Lung (tissue), 12 donors: ENCODE measurements around the gene MROH8. TPM values are rescaled to one million over a fixed set of nuclear protein-coding genes. Genes with fewer than 3 reads are reported as not detected.

Experiments
- ATAC-seq: fragments of 200-7000 bp; cut with Tn5 transposase; one replicate; pipeline ENCODE4 v1.9.1; 2020; ENCODE audit warnings: moderate number of reproducible peaks; ENCODE audit not compliant: insufficient read depth, low FRiP score
- DNase-seq, 3 donors: peaks; one replicate each; pipeline ENCODE4 v3.0.0-alpha.2; 2013 to 2017
- H3K27ac ChIP-seq, 2 donors: one replicate each; pipeline ENCODE4 v1.5.1; 2013; ENCODE audit warnings: mild to moderate bottlenecking in 2 of 2, moderate library complexity in 2 of 2, control low read depth in 1 of 2, inconsistent platforms in 1 of 2, low read depth in 1 of 2, low read length in 1 of 2
- H3K27me3 ChIP-seq, 3 donors: one replicate each; pipeline ENCODE4 v1.5.1; 2013; ENCODE audit warnings: low read length in 2 of 3; ENCODE audit not compliant: control insufficient read depth in 3 of 3, insufficient read depth in 3 of 3
- H3K36me3 ChIP-seq, 4 donors: one replicate each; pipeline ENCODE4 v1.5.1; 2013; ENCODE audit warnings: low read length in 4 of 4, mild to moderate bottlenecking in 1 of 4, moderate library complexity in 1 of 4; ENCODE audit not compliant: control insufficient read depth in 4 of 4, insufficient read depth in 4 of 4
- H3K4me1 ChIP-seq, 5 donors: one replicate each; pipeline ENCODE4 v1.5.1; 2013; ENCODE audit warnings: low read length in 5 of 5, mild to moderate bottlenecking in 2 of 5, moderate library complexity in 1 of 5; ENCODE audit not compliant: control insufficient read depth in 5 of 5, insufficient read depth in 5 of 5
- H3K4me3 ChIP-seq: one replicate; pipeline ENCODE4 v1.5.1; 2013; ENCODE audit warnings: mild to moderate bottlenecking, control low read depth, moderate library complexity
- H3K9ac ChIP-seq, 2 donors: one replicate each; pipeline ENCODE4 v1.5.1; 2013; ENCODE audit warnings: low read length in 2 of 2, control low read depth in 1 of 2; ENCODE audit not compliant: insufficient read depth in 1 of 2
- H3K9me3 ChIP-seq, 4 donors: one replicate each; pipeline ENCODE4 v1.5.1; 2013; ENCODE audit warnings: low read length in 3 of 4, mild to moderate bottlenecking in 1 of 4, moderate library complexity in 1 of 4; ENCODE audit not compliant: control insufficient read depth in 4 of 4, insufficient read depth in 3 of 4
- CTCF ChIP-seq: IDR thresholded peaks from 2 replicates; pipeline ENCODE4 v1.5.1; 2012; ENCODE audit warnings: mild to moderate bottlenecking; ENCODE audit errors: control extremely low read depth, extremely low read depth
- WGBS, 2 donors: extraction: QIAGEN DNeasy Blood & Tissue Kit; methylation state at CpG; one replicate each; pipeline ENCODE4 v1.1.7; 2013; 5-methylcytosine and 5-hydroxymethylcytosine counted together
- polyA plus RNA-seq, 2 donors: library from polyadenylated mRNA; stranded (reverse); fragments of 200-250 nt; gene quantifications; one replicate each; pipeline ENCODE4 v1.2.1, GENCODE V29; 2013
- total RNA-seq, 2 donors: library from RNA; depleted of rRNA in 1 of 2; stranded (reverse); fragments of >200 nt in 1 of 2; gene quantifications; one replicate each; pipeline ENCODE4 v1.2.1, GENCODE V29; 2014 to 2021
- donor health status: control.
- donor health status: control.
- donor health status: Bipolar disorder and iron deficiency.
- donor health status: healthy.
- donor health status: DM: yes; HTN: yes; CAD: no.

Gene MROH8
- total and polyA plus RNA-seq, 4 donors: 0.84 to 4.0 (median 2.5) TPM

GRCh38 chr20:37218441-37218840, 39.1 kb upstream of the MROH8 start:
- H3K27me3 ChIP-seq: no peaks in the 10 kb centered on the region
- no peak overlapping the region for H3K9ac ChIP-seq
- WGBS, 2 donors: 93 to 94% methylated on average over 4 of the region's 4 CpGs
- DNase-seq (no peak), ATAC-seq (no peak)
- H3K9me3 ChIP-seq: no peaks in the 10 kb centered on the region
- no peak overlapping the region for H3K27ac ChIP-seq
- H3K36me3 ChIP-seq: peaks cover 7 to 31% (median 17%) of the 10 kb centered on the region in 4 donors
- H3K4me1 ChIP-seq: no peaks in the 10 kb centered on the region
- H3K4me3 ChIP-seq: no peak overlapping the region
- no peak for TF ChIP-seq CTCF

GRCh38 chr20:37209661-37210314, 30.4 kb upstream of the MROH8 start:
- WGBS, 2 donors: 94 to 98% methylated on average over 6 of the region's 6 CpGs
- TF ChIP-seq CTCF: no peak
- H3K4me1 ChIP-seq: no peaks in the 10 kb centered on the region
- no peak overlapping the region for H3K27ac ChIP-seq
- no peak for ATAC-seq
- peaks cover 34 to 51% (median 39%) of the 10 kb centered on the region in 4 donors for H3K36me3 ChIP-seq
- H3K4me3 ChIP-seq: no peak overlapping the region
- no peak overlapping the region for H3K9ac ChIP-seq
- DNase-seq: no peak
- H3K27me3 ChIP-seq: no peaks in the 10 kb centered on the region
- H3K9me3 ChIP-seq: no peaks in the 10 kb centered on the region

- Histone ChIP-seq H3K9me3 (no peaks in the 10 kb centered on the region), H3K36me3 (peaks cover 35 to 51% (median 41%) of the 10 kb centered on the region in 4 donors), H3K4me1 (no peaks in the 10 kb centered on the region), H3K9ac (no peak overlapping the region), H3K4me3 (no peak overlapping the region), H3K27ac (no peak overlapping the region), H3K27me3 (no peaks in the 10 kb centered on the region)
- DNase-seq (no peak), ATAC-seq (no peak)
- WGBS, 2 donors: 98 to 99% methylated on average over 3 of the region's 3 CpGs
- no peak for TF ChIP-seq CTCF
These were observed 29.8 kb upstream of the MROH8 start for GRCh38 chr20:37209193-37209592.

- DNase-seq (no peak), ATAC-seq (no peak)
- Histone ChIP-seq H3K27ac (no peak overlapping the region), H3K4me3 (no peak overlapping the region), H3K36me3 (peaks cover 23 to 53% (median 43%) of the 10 kb centered on the region in 4 donors), H3K27me3 (no peaks in the 10 kb centered on the region), H3K9me3 (no peaks in the 10 kb centered on the region), H3K4me1 (no peaks in the 10 kb centered on the region), H3K9ac (no peak overlapping the region)
- 95 to 97% methylated on average over 11 of the region's 11 CpGs for WGBS, 2 donors
- TF ChIP-seq CTCF: no peak
These were observed 27.8 kb upstream of the MROH8 start for GRCh38 chr20:37207171-37207570.
